ENCODE measurements around the gene TEX13D. TPM values are rescaled to one million over a fixed set of nuclear protein-coding genes. Genes with fewer than 3 reads are reported as not detected.

TEX13D gene
- total and polyA plus RNA-seq, 2 donors (not counting 3 experiments of a cell fraction or from before 2014, with no cell fraction given), result not detected

DNA sequence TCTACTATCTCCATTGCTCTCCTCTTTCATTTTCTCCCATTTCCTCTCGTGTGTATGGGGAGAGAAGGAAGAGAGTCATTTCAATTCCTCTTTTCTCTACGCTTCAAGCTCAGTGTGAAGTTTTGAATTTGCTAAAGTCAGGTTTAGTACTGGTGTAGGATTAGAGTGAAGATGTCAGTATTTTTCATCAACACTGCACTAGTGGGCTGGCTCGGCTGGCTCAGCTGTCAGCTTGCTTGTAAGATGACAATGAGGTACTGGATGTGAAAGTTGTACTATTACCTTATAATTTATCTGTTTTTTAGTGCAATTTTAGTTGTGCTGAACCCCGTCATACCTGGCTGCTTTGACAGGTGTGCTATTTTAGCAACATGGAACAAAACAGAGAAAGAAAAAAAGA is 11.8 kb downstream of the TEX13D start:
- Histone ChIP-seq H2AFZ (ENCODE audit: low read depth, low read length) (no peak overlapping the region), H3K4me3 (replicated peaks in 1 of 3; ENCODE audit: insufficient read depth in 1 of 3, low read depth in 1 of 3, low read length in 3 of 3) (no peak overlapping the region), H3K9me3 (replicated peaks; ENCODE audit: control insufficient read depth, insufficient read depth, low read length) (no peaks in the 10 kb centered on the region), H3K27me3 (ENCODE audit: control insufficient read depth in 2 of 2, insufficient read depth in 2 of 2, low read length in 2 of 2) (no peaks in the 10 kb centered on the region), H3K9ac (replicated peaks; ENCODE audit: extremely low read depth, insufficient read depth, low read length) (no peak overlapping the region), H3K4me1 (ENCODE audit: control insufficient read depth, extremely low read depth, insufficient read depth, low read length) (no peaks in the 10 kb centered on the region), H3K79me2 (ENCODE audit: control insufficient read depth, insufficient read depth, low read length) (no peaks in the 10 kb centered on the region), H3K27ac (ENCODE audit: insufficient read depth, low read depth, low read length) (no peak overlapping the region), H3K4me2 (ENCODE audit: insufficient read depth, low read length) (no peak overlapping the region), H3K36me3 (ENCODE audit: control insufficient read depth in 2 of 2, extremely low read depth in 1 of 2, insufficient read depth in 2 of 2, low read length in 2 of 2) (no peaks in the 10 kb centered on the region), H4K20me1 (replicated peaks; ENCODE audit: control insufficient read depth, extremely low read depth, insufficient read depth, low read length) (no peaks in the 10 kb centered on the region), H3K9me1 (replicated peaks; ENCODE audit: control insufficient read depth, extremely low read depth, insufficient read depth, low read length) (no peaks in the 10 kb centered on the region)
- ChIA-PET CTCF (no interaction called here), POLR2A (no interaction called here)
- BruUV-seq (replicated peaks), result no TSS peak
- intact Hi-C loops (cut with micrococcal nuclease) (no loop called here), dilution Hi-C loops (cut with MboI; ENCODE audit: extremely low pct_ligation_motif_present, low sequenced_read_pairs) (no loop called here)
- no peak for FAIRE-seq
- TF ChIP-seq POLR2A (IDR thresholded peaks at IDR 0.05; ENCODE audit: low read depth, low read length), result no peak
- TF ChIP-seq, protein P1, sequence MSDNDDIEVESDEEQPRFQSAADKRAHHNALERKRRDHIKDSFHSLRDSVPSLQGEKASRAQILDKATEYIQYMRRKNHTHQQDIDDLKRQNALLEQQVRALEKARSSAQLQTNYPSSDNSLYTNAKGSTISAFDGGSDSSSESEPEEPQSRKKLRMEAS (IDR thresholded peaks at IDR 0.05; ENCODE audit: insufficient read depth, insufficient read length), result no peak
- no peak for TF ChIP-seq FOS (IDR thresholded peaks at IDR 0.05; ENCODE audit: borderline replicate concordance, insufficient read depth, low read length)
- TF ChIP-seq POLR2AphosphoS5 (IDR thresholded peaks at IDR 0.05; ENCODE audit: insufficient read depth, low read depth, low read length), result no peak
- no peak for TF ChIP-seq GATA2 (IDR thresholded peaks at IDR 0.05; ENCODE audit: insufficient read depth, insufficient read length, low read depth, low read length)
- no peak for TF ChIP-seq JUN (IDR thresholded peaks at IDR 0.05; ENCODE audit: borderline replicate concordance, insufficient read depth, insufficient read length, low read depth)
- no peak for TF ChIP-seq CTCF (IDR thresholded peaks at IDR 0.05; ENCODE audit: extremely low read depth in 1 of 2, insufficient read depth in 1 of 2, low read depth in 1 of 2, low read length in 2 of 2)
- no peak for TF ChIP-seq MYC (IDR thresholded peaks at IDR 0.05; ENCODE audit: low read depth, low read length)
- no peak for TF ChIP-seq EZH2 (IDR thresholded peaks at IDR 0.05; ENCODE audit: borderline replicate concordance, low read depth, low read length, severe bottlenecking)
- no peak for DNase-seq (ENCODE audit: low read depth, low spot score)
